PC-3 (cell line): ENCODE measurements around the gene DNAJC25. TPM values are rescaled to one million over a fixed set of nuclear protein-coding genes. Genes with fewer than 3 reads are reported as not detected.

Source experiments
- ATAC-seq: fragments of 200-7000 bp; cut with Tn5 transposase; 2 replicates; pipeline ENCODE4 v1.9.1; 2020; ENCODE audit warnings: mild to moderate bottlenecking, moderate library complexity
- BruUV-seq: library from RNA; stranded (reverse); fragments of 400-500 nt; replicated peaks from 2 replicates; lab custom pipeline; 2021; lab: Mats Ljungman, UMichigan
- CTCF ChIA-PET: fragments of 300-600 bp; sonication (Branson Sonifier 250); formaldehyde crosslinking; loops from one replicate; lab custom pipeline; 2022; ENCODE audit warnings: antibody characterized with exemption; lab: Charles Lee
- POLR2A ChIA-PET: fragments of 300-600 bp; sonication (Branson Sonifier 250); formaldehyde crosslinking; loops from one replicate; lab custom pipeline; 2022; ENCODE audit warnings: antibody characterized with exemption; ENCODE audit not compliant: unreplicated experiment; lab: Charles Lee
- DNase-seq: peaks from one replicate; pipeline ENCODE4 v3.0.0-alpha.2; 2015
- H2AFZ ChIP-seq: fragments of 300-600 bp; sonication (generic); 2 replicates; pipeline ENCODE4 v1.6.0; 2016; ENCODE audit warnings: antibody characterized with exemption, low read length
- H3F3A ChIP-seq: fragments of 300-600 bp; sonication (generic); one replicate; pipeline ENCODE4 v1.6.0; 2017; ENCODE audit warnings: antibody characterized with exemption, low read length, control low read depth, mild to moderate bottlenecking; ENCODE audit not compliant: unreplicated experiment
- H3K27ac ChIP-seq: fragments of 300-600 bp; sonication (generic); 2 replicates; pipeline ENCODE4 v1.5.1; 2016; ENCODE audit warnings: mild to moderate bottlenecking, low read length
- H3K27me3 ChIP-seq: fragments of 300-600 bp; sonication (generic); 2 replicates; pipeline ENCODE4 v1.6.1; 2016; ENCODE audit warnings: low read length, mixed read lengths
- H3K36me3 ChIP-seq: fragments of 300-600 bp; sonication (generic); 2 replicates; pipeline ENCODE4 v1.6.1; 2016; ENCODE audit warnings: low read depth, mixed run types, low read length, mixed read lengths
- H3K4me1 ChIP-seq: fragments of 300-600 bp; sonication (generic); 2 replicates; pipeline ENCODE4 v1.5.1; 2016; ENCODE audit warnings: low read length; ENCODE audit not compliant: insufficient read depth
- H3K4me2 ChIP-seq: fragments of 300-600 bp; sonication (generic); 2 replicates; pipeline ENCODE4 v1.6.0; 2016; ENCODE audit warnings: low read length
- H3K4me3 ChIP-seq: fragments of 300-600 bp; sonication (generic); 2 replicates; pipeline ENCODE4 v1.5.1; 2016; ENCODE audit warnings: mild to moderate bottlenecking, low read length, mixed read lengths
- H3K79me2 ChIP-seq: fragments of 300-600 bp; sonication (generic); 2 replicates; pipeline ENCODE4 v1.6.1; 2017; ENCODE audit warnings: low read length, mixed read lengths
- H3K9ac ChIP-seq: fragments of 300-600 bp; sonication (generic); 2 replicates; pipeline ENCODE4 v1.6.0; 2016; ENCODE audit warnings: mild to moderate bottlenecking, low read length
- H3K9me2 ChIP-seq: fragments of 300-600 bp; sonication (generic); replicated peaks from 2 replicates; pipeline ENCODE4 v1.6.1; 2016; ENCODE audit warnings: mixed run types, low read length, mixed read lengths
- H3K9me3 ChIP-seq: fragments of 300-600 bp; sonication (generic); 2 replicates; pipeline ENCODE4 v1.6.1; 2016; ENCODE audit warnings: low read length, mixed read lengths
- H4K20me1 ChIP-seq: fragments of 300-600 bp; sonication (generic); 2 replicates; pipeline ENCODE4 v1.6.1; 2016; ENCODE audit warnings: low read length, mixed read lengths
- EZH2 ChIP-seq: fragments of 300-600 bp; sonication (generic); IDR thresholded peaks from one replicate; pipeline ENCODE4 v1.6.1; 2017; ENCODE audit warnings: antibody characterized with exemption, mild to moderate bottlenecking, low read length; ENCODE audit not compliant: unreplicated experiment
- EZH2phosphoT487 ChIP-seq: fragments of 300-600 bp; sonication (generic); IDR thresholded peaks from 2 replicates; pipeline ENCODE4 v1.6.1; 2018; ENCODE audit warnings: mild to moderate bottlenecking, antibody characterized with exemption, low read length, borderline replicate concordance
- intact Hi-C: fragments of 100-400 bp; cut with micrococcal nuclease; formaldehyde crosslinking; loops from 2 replicates; pipeline ENCODE4 v1.9.0; 2023
- total RNA-seq: library from RNA; depleted of rRNA; stranded (reverse); fragments of >200 nt; gene quantifications from 2 replicates; pipeline ENCODE4 v1.2.3, GENCODE V29; 2014
- TF ChIP-seq, protein P1 (sequence below): fragments of 300-600 bp; sonication (generic); conservative IDR thresholded peaks from 2 replicates; pipeline ENCODE4 v1.5.1; 2017; ENCODE audit warnings: antibody characterized with exemption, low read depth, mild to moderate bottlenecking, low read length

The DNAJC25 gene
- total RNA-seq, 1 experiment from 2014 or later = 5.9 TPM

DNA sequence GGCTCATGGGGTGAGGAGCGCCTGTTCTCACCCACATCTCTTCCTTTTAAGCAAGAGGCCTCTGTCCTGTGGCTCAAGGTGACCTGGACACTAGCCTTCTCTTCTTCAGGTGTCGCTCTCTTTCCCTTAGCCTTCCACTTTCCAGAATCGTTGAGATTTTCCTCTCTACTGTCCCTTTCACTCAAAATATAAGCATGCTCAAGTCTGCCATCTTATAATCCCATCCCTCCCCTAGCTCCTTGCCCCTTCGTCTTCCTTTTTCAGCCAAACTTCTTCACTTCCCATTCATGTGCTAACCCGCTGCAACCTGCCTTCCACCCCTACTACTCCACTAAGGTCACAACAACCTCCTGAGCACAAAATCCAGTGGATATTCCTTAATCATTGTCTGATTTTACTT, 44.8 kb upstream of the DNAJC25 start:
- POLR2A ChIA-PET = no interaction called here
- no peaks in the 10 kb centered on the region for H4K20me1 ChIP-seq
- H3K36me3 ChIP-seq = peaks cover 28% of the 10 kb centered on the region
- no peak overlapping the region for H3K27ac ChIP-seq
- no peaks in the 10 kb centered on the region for H3F3A ChIP-seq
- DNase-seq = no peak
- no peaks in the 10 kb centered on the region for H3K9me3 ChIP-seq
- no peaks in the 10 kb centered on the region for H3K27me3 ChIP-seq
- no peak overlapping the region for H2AFZ ChIP-seq
- intact Hi-C loops = no loop called here
- no peak overlapping the region for H3K4me3 ChIP-seq
- H3K9ac ChIP-seq = no peak overlapping the region
- no TSS peak for BruUV-seq
- H3K79me2 ChIP-seq = no peaks in the 10 kb centered on the region
- H3K9me2 ChIP-seq = no peaks in the 10 kb centered on the region
- ATAC-seq = no peak
- no peak overlapping the region for H3K4me2 ChIP-seq
- H3K4me1 ChIP-seq = peaks cover 4% of the 10 kb centered on the region; the same call in 1 of the 2 replicates
- TF ChIP-seq EZH2phosphoT487 (no peak), EZH2 (no peak)
- TF ChIP-seq, protein P1, sequence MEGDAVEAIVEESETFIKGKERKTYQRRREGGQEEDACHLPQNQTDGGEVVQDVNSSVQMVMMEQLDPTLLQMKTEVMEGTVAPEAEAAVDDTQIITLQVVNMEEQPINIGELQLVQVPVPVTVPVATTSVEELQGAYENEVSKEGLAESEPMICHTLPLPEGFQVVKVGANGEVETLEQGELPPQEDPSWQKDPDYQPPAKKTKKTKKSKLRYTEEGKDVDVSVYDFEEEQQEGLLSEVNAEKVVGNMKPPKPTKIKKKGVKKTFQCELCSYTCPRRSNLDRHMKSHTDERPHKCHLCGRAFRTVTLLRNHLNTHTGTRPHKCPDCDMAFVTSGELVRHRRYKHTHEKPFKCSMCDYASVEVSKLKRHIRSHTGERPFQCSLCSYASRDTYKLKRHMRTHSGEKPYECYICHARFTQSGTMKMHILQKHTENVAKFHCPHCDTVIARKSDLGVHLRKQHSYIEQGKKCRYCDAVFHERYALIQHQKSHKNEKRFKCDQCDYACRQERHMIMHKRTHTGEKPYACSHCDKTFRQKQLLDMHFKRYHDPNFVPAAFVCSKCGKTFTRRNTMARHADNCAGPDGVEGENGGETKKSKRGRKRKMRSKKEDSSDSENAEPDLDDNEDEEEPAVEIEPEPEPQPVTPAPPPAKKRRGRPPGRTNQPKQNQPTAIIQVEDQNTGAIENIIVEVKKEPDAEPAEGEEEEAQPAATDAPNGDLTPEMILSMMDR = no peak
- CTCF ChIA-PET = no interaction called here

DNA sequence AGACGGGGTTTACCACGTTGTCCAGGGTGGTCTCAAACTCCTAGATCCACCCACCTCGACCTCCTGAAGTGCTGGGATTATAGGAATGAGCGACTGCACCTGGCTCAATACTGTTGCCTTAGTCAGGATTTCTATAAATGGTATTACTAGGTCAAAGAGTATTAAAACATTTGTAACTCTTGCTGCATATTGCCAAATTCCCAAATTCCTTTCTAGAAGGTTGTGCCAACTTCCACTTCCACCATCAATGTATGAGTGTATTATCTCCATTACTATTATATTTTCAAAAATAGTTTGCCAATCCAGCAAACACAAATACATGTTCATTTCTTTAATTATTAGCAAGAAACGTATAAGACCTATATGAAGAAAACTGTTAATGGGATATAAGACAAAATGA, 42.3 kb upstream of the DNAJC25 start:
- H3K4me2 ChIP-seq = no peak overlapping the region
- H3K27me3 ChIP-seq = no peaks in the 10 kb centered on the region
- ChIA-PET CTCF (no interaction called here), POLR2A (no interaction called here)
- DNase-seq (no peak), ATAC-seq (no peak)
- H4K20me1 ChIP-seq = no peaks in the 10 kb centered on the region
- intact Hi-C loops = no loop called here
- H3K4me3 ChIP-seq = no peak overlapping the region
- H3K9me3 ChIP-seq = no peaks in the 10 kb centered on the region
- H3K9me2 ChIP-seq = no peaks in the 10 kb centered on the region
- no peaks in the 10 kb centered on the region for H3K4me1 ChIP-seq
- no peak overlapping the region for H2AFZ ChIP-seq
- no peaks in the 10 kb centered on the region for H3F3A ChIP-seq
- H3K79me2 ChIP-seq = no peaks in the 10 kb centered on the region
- H3K27ac ChIP-seq = no peak overlapping the region
- no peak overlapping the region for H3K9ac ChIP-seq
- TF ChIP-seq EZH2phosphoT487 (no peak), EZH2 (no peak)
- TF ChIP-seq, protein P1 = no peak
- peaks cover 13% of the 10 kb centered on the region; the same call in 1 of the 2 replicates for H3K36me3 ChIP-seq
- no TSS peak for BruUV-seq

DNA sequence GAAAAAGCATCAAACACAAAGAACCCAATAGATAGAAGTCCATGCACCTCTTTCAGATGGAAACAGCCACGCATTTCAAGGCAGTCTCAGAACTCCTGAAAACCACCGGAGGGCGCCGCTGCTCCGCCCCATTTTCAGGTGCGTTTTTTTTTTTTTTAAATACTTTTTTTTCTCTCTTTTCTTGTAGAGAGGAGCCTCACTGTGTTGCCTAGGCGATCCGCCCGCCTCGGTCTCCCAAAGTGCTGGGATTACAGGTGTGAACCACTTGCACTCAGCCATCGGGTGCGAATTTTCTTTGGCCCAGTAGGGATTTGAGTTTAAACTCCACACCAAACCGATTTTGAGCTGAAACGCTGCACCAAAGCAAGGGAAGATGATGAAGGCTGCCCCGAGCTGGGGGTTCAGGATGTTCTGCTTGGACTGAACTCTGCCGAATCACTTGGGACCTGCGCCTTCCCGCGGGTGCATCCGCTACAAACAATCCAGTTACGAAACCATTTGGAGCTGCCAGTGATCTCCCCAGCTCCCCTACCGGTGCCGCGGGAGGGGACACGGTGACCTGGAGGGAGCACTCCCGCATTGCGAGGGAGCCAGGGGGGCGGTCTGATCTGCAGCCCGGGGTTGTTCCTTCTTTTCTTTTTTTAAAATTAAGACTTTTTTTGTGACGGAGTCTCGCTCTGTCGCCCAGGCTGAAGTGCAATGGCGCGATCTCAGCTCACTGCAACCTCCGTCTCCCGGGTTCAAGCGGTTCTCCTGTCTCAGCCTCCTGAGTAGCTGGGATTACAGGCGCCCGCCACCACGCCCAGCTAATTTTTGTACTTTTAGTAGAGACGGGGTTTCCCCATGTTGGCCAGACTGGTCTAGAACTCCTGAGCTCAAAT, 33.0 kb upstream of the DNAJC25 start:
- Histone ChIP-seq H2AFZ (peak overlapping the region; percentile 98), H3K4me1 (peaks cover 16% of the 10 kb centered on the region), H3K36me3 (peaks cover 14% of the 10 kb centered on the region), H3K9me2 (no peaks in the 10 kb centered on the region), H3K9ac (peak overlapping the region; percentile 76), H3K27ac (peak overlapping the region; percentile 43; the same call in 1 of the 2 replicates), H4K20me1 (no peaks in the 10 kb centered on the region), H3K4me2 (peak overlapping the region; percentile 92), H3K9me3 (no peaks in the 10 kb centered on the region), H3K79me2 (peaks cover 24% of the 10 kb centered on the region), H3K27me3 (no peaks in the 10 kb centered on the region), H3K4me3 (peak overlapping the region; percentile 80), H3F3A (no peaks in the 10 kb centered on the region)
- TF ChIP-seq EZH2 = no peak
- no peak for TF ChIP-seq EZH2phosphoT487
- TF ChIP-seq, protein P1 = peak; percentile 73
- peak; percentile 31 for ATAC-seq
- CTCF ChIA-PET = interaction anchor here (0.5 to 2.2 kb wide), 5 partner anchors 12 to 436 kb away, joined by 3 to 18 read pairs (median 9); no protein-coding TSS in a partner anchor
- intact Hi-C loops = loop anchor here (1.0 kb wide), 1 partner anchor 24 kb away; no protein-coding TSS in a partner anchor
- POLR2A ChIA-PET = no interaction called here
- no TSS peak for BruUV-seq
- peak; percentile 61 for DNase-seq
